ENCODE measurements around the gene CHN2. TPM values are rescaled to one million over a fixed set of nuclear protein-coding genes. Genes with fewer than 3 reads are reported as not detected.

CHN2 gene
- total RNA-seq, 1 experiment from 2014 or later, result 0.15 TPM

- no peaks in the 10 kb centered on the region for H3K4me1 ChIP-seq (ENCODE audit: control insufficient read depth, insufficient read depth, low read length)
- no peak for ATAC-seq
- in situ Hi-C loops (cut with HindIII; ENCODE audit: low pct_unique_long_range_greater_than_20kb, low sequenced_read_pairs) (no loop called here), intact Hi-C loops (cut with micrococcal nuclease; ENCODE audit: unreplicated experiment) (no loop called here)
- BruUV-seq (replicated peaks), result no TSS peak
- no peak overlapping the region for H3K27ac ChIP-seq (ENCODE audit: low read length)
- no peak overlapping the region for H3K4me3 ChIP-seq (ENCODE audit: low read depth in 2 of 2, low read length in 2 of 2)
- no peak for DNase-seq (ENCODE audit: low read depth, low spot score)
- POLR2A ChIA-PET, result no interaction called here
- H3K36me3 ChIP-seq (ENCODE audit: control insufficient read depth, insufficient read depth, low read length), result no peaks in the 10 kb centered on the region
- TF ChIP-seq SIN3A (IDR thresholded peaks at IDR 0.05; ENCODE audit: borderline replicate concordance, insufficient read depth, low read depth, low read length) (no peak), REST (IDR thresholded peaks at IDR 0.05; ENCODE audit: insufficient read depth in 1 of 2, low read depth in 2 of 2, low read length in 1 of 2) (no peak), TCF7L2 (IDR thresholded peaks at IDR 0.05; ENCODE audit: low read depth, low read length) (no peak), POLR2AphosphoS5 (IDR thresholded peaks at IDR 0.05; ENCODE audit: low read depth, low read length) (no peak)
- TF ChIP-seq, protein P1, sequence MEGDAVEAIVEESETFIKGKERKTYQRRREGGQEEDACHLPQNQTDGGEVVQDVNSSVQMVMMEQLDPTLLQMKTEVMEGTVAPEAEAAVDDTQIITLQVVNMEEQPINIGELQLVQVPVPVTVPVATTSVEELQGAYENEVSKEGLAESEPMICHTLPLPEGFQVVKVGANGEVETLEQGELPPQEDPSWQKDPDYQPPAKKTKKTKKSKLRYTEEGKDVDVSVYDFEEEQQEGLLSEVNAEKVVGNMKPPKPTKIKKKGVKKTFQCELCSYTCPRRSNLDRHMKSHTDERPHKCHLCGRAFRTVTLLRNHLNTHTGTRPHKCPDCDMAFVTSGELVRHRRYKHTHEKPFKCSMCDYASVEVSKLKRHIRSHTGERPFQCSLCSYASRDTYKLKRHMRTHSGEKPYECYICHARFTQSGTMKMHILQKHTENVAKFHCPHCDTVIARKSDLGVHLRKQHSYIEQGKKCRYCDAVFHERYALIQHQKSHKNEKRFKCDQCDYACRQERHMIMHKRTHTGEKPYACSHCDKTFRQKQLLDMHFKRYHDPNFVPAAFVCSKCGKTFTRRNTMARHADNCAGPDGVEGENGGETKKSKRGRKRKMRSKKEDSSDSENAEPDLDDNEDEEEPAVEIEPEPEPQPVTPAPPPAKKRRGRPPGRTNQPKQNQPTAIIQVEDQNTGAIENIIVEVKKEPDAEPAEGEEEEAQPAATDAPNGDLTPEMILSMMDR (IDR thresholded peaks at IDR 0.05), result no peak
- CTCF ChIA-PET, result no interaction called here
- H3K27me3 ChIP-seq (ENCODE audit: control insufficient read depth, insufficient read depth, low read length), result peaks cover 2% of the 10 kb centered on the region
- H3K9me3 ChIP-seq (ENCODE audit: control insufficient read depth, insufficient read depth, low read depth, low read length), result no peaks in the 10 kb centered on the region
These were observed 37.2 kb downstream of the CHN2 start for GRCh38 chr7:29231671-29232232.

GRCh38 chr7:29234438-29234837 is 39.9 kb downstream of the CHN2 start:
- Histone ChIP-seq H3K27ac (ENCODE audit: low read length) (no peak overlapping the region), H3K36me3 (ENCODE audit: control insufficient read depth, insufficient read depth, low read length) (no peaks in the 10 kb centered on the region), H3K4me1 (ENCODE audit: control insufficient read depth, insufficient read depth, low read length) (no peaks in the 10 kb centered on the region), H3K27me3 (ENCODE audit: control insufficient read depth, insufficient read depth, low read length) (peaks cover 2% of the 10 kb centered on the region), H3K4me3 (ENCODE audit: low read depth in 2 of 2, low read length in 2 of 2) (no peak overlapping the region), H3K9me3 (ENCODE audit: control insufficient read depth, insufficient read depth, low read depth, low read length) (no peaks in the 10 kb centered on the region)
- intact Hi-C loops (cut with micrococcal nuclease; ENCODE audit: unreplicated experiment), result no loop called here
- in situ Hi-C loops (cut with HindIII; ENCODE audit: low pct_unique_long_range_greater_than_20kb, low sequenced_read_pairs), result no loop called here
- ChIA-PET CTCF (no interaction called here), POLR2A (no interaction called here)
- no peak for TF ChIP-seq SIN3A (IDR thresholded peaks at IDR 0.05; ENCODE audit: borderline replicate concordance, insufficient read depth, low read depth, low read length)
- TF ChIP-seq, protein P1 (IDR thresholded peaks at IDR 0.05), result no peak
- TF ChIP-seq REST (IDR thresholded peaks at IDR 0.05; ENCODE audit: insufficient read depth in 1 of 2, low read depth in 2 of 2, low read length in 1 of 2), result no peak
- no peak for TF ChIP-seq POLR2AphosphoS5 (IDR thresholded peaks at IDR 0.05; ENCODE audit: low read depth, low read length)
- ATAC-seq, result no peak
- DNase-seq (ENCODE audit: low read depth, low spot score), result no peak
- BruUV-seq (replicated peaks), result no TSS peak

Data from Panc1 (cell line).